ENCODE data around the gene CACNA2D2.

DNA sequence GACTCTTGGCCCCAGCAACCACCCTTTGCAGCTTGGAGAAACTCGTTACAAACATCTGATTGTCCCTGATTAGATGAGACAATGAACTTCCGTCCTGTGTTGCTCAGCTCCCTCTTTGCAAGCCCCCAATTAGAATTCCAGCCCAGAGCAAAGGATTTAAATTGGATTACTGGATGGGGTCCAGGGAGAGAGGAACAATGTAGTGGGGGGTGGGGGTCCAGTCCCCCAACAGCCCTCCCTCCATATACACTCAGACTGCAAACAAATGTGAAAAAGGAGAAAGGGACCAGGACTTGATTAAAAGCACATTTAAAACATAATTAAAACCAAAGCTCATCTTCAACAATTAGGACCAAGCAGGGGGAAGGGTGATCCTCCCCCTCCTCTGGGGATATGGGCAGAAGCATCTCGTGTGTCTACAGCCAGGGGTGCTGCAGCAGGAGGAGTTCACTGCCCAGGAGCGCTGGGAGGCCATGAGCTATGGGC lies 72.4 kb downstream of the CACNA2D2 start:
- no peak for TF ChIP-seq CHD1 (IDR thresholded peaks at IDR 0.05; ENCODE audit: low read depth, low read length)
- TF ChIP-seq, protein P1, sequence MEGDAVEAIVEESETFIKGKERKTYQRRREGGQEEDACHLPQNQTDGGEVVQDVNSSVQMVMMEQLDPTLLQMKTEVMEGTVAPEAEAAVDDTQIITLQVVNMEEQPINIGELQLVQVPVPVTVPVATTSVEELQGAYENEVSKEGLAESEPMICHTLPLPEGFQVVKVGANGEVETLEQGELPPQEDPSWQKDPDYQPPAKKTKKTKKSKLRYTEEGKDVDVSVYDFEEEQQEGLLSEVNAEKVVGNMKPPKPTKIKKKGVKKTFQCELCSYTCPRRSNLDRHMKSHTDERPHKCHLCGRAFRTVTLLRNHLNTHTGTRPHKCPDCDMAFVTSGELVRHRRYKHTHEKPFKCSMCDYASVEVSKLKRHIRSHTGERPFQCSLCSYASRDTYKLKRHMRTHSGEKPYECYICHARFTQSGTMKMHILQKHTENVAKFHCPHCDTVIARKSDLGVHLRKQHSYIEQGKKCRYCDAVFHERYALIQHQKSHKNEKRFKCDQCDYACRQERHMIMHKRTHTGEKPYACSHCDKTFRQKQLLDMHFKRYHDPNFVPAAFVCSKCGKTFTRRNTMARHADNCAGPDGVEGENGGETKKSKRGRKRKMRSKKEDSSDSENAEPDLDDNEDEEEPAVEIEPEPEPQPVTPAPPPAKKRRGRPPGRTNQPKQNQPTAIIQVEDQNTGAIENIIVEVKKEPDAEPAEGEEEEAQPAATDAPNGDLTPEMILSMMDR (conservative IDR thresholded peaks at IDR 0.05; ENCODE audit: low read depth, low read length), result no peak
- no peak for TF ChIP-seq BHLHE40 (IDR thresholded peaks at IDR 0.05; ENCODE audit: low read depth, low read length)
- no peak for TF ChIP-seq CEBPB (IDR thresholded peaks at IDR 0.05; ENCODE audit: low read depth, low read length)
- TF ChIP-seq, protein P2, sequence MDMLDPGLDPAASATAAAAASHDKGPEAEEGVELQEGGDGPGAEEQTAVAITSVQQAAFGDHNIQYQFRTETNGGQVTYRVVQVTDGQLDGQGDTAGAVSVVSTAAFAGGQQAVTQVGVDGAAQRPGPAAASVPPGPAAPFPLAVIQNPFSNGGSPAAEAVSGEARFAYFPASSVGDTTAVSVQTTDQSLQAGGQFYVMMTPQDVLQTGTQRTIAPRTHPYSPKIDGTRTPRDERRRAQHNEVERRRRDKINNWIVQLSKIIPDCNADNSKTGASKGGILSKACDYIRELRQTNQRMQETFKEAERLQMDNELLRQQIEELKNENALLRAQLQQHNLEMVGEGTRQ (IDR thresholded peaks at IDR 0.05; ENCODE audit: low read depth, low read length), result no peak
- no peak for TF ChIP-seq SMC3 (IDR thresholded peaks at IDR 0.05; ENCODE audit: low read depth, low read length)
- TF ChIP-seq FOS (IDR thresholded peaks at IDR 0.05; ENCODE audit: low read depth, low read length), result no peak
- no peak for TF ChIP-seq MXI1 (IDR thresholded peaks at IDR 0.05; ENCODE audit: borderline replicate concordance, low read depth, low read length)
- TF ChIP-seq RAD21 (IDR thresholded peaks at IDR 0.05; ENCODE audit: low read length), result no peak
- TF ChIP-seq POLR2A (IDR thresholded peaks at IDR 0.05; ENCODE audit: low read depth, low read length), result no peak
- TF ChIP-seq RCOR1 (IDR thresholded peaks at IDR 0.05; ENCODE audit: insufficient replicate concordance, low read length), result no peak
- no peak for TF ChIP-seq RFX5 (IDR thresholded peaks at IDR 0.05; ENCODE audit: low read depth, low read length)
